ENCODE measurements around the gene EFL1.

The EFL1 gene

DNA sequence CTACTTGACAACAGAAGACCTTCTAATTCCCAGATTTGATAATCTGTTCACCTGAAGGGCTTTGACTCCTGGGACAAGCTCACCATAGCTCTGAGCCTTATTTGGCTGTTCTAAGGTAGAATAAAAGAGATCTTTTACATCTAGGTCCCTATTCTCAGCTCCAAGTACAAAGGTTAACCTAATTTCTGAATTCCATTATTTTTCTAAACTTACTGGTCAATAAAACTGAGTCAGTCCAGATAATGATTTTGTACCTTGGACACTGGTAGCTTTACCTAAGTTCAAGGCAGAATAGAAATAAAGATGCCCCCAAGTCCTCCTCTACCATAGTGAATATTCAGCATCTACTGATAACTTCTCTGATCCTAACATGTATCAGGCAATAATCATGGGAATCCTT is 135.0 kb downstream of the EFL1 start (continued):
- no peak for TF ChIP-seq GLI2 (tag by site-specific recombination; IDR thresholded peaks at IDR 0.05; ENCODE audit: borderline replicate concordance, low read depth)

DNA sequence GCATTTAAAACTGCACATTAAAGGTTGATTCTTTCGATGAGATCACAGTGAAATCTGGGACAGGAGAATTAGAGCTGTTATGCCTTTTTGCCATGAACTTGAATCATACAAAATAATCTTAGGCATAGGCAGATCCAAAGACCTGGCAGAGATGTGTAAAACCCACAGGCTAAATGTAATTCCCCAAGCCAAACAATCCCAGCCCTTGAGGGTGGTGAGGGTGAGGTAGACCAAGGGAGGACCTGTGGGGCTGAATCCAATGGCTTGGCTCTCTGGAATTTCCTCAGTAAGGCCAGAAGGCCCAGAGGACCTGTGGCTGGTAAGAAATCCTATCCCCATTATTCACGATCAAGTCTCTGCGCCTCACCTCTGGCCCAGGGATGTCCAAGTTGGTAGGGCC is 136.2 kb downstream of the EFL1 start:
- H3K4me3 ChIP-seq (ENCODE audit: low read depth, low read length): no peak overlapping the region
- H3K4me1 ChIP-seq (ENCODE audit: control insufficient read depth, insufficient read depth, low read length): peaks cover 18% of the 10 kb centered on the region
- H3K9me3 ChIP-seq (ENCODE audit: control insufficient read depth, insufficient read depth, low read depth, low read length): no peaks in the 10 kb centered on the region
- H3K27ac ChIP-seq (ENCODE audit: extremely low read depth, low read depth, low read length): no peak overlapping the region
- ChIA-PET POLR2A (no interaction called here), CTCF (interaction anchor here (0.7 to 1.8 kb wide), 2 partner anchors 18 to 72 kb away, joined by 3 to 4 read pairs; no protein-coding TSS in a partner anchor)
- H3K36me3 ChIP-seq (ENCODE audit: control insufficient read depth in 2 of 2, insufficient read depth in 1 of 2, low read length in 2 of 2): peaks cover 0 to 4% of the 10 kb centered on the region in 2 experiments; a peak in 2 of 3 replicates
- no peak for TF ChIP-seq GLI2 (tag by site-specific recombination; IDR thresholded peaks at IDR 0.05; ENCODE audit: borderline replicate concordance, low read depth)
- TF ChIP-seq, protein P1, sequence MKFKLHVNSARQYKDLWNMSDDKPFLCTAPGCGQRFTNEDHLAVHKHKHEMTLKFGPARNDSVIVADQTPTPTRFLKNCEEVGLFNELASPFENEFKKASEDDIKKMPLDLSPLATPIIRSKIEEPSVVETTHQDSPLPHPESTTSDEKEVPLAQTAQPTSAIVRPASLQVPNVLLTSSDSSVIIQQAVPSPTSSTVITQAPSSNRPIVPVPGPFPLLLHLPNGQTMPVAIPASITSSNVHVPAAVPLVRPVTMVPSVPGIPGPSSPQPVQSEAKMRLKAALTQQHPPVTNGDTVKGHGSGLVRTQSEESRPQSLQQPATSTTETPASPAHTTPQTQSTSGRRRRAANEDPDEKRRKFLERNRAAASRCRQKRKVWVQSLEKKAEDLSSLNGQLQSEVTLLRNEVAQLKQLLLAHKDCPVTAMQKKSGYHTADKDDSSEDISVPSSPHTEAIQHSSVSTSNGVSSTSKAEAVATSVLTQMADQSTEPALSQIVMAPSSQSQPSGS (tag by site-specific recombination; IDR thresholded peaks at IDR 0.05; ENCODE audit: low read depth): no peak
- TF ChIP-seq ZNF155 (tag by site-specific recombination; IDR thresholded peaks at IDR 0.05): no peak
- TF ChIP-seq, protein P2, sequence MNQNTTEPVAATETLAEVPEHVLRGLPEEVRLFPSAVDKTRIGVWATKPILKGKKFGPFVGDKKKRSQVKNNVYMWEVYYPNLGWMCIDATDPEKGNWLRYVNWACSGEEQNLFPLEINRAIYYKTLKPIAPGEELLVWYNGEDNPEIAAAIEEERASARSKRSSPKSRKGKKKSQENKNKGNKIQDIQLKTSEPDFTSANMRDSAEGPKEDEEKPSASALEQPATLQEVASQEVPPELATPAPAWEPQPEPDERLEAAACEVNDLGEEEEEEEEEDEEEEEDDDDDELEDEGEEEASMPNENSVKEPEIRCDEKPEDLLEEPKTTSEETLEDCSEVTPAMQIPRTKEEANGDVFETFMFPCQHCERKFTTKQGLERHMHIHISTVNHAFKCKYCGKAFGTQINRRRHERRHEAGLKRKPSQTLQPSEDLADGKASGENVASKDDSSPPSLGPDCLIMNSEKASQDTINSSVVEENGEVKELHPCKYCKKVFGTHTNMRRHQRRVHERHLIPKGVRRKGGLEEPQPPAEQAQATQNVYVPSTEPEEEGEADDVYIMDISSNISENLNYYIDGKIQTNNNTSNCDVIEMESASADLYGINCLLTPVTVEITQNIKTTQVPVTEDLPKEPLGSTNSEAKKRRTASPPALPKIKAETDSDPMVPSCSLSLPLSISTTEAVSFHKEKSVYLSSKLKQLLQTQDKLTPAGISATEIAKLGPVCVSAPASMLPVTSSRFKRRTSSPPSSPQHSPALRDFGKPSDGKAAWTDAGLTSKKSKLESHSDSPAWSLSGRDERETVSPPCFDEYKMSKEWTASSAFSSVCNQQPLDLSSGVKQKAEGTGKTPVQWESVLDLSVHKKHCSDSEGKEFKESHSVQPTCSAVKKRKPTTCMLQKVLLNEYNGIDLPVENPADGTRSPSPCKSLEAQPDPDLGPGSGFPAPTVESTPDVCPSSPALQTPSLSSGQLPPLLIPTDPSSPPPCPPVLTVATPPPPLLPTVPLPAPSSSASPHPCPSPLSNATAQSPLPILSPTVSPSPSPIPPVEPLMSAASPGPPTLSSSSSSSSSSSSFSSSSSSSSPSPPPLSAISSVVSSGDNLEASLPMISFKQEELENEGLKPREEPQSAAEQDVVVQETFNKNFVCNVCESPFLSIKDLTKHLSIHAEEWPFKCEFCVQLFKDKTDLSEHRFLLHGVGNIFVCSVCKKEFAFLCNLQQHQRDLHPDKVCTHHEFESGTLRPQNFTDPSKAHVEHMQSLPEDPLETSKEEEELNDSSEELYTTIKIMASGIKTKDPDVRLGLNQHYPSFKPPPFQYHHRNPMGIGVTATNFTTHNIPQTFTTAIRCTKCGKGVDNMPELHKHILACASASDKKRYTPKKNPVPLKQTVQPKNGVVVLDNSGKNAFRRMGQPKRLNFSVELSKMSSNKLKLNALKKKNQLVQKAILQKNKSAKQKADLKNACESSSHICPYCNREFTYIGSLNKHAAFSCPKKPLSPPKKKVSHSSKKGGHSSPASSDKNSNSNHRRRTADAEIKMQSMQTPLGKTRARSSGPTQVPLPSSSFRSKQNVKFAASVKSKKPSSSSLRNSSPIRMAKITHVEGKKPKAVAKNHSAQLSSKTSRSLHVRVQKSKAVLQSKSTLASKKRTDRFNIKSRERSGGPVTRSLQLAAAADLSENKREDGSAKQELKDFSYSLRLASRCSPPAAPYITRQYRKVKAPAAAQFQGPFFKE (tag by site-specific recombination; IDR thresholded peaks at IDR 0.05; ENCODE audit: borderline replicate concordance): no peak
- TF ChIP-seq ZNF335 (tag by site-specific recombination; conservative IDR thresholded peaks at IDR 0.05): no peak
- no peak for TF ChIP-seq TCF7L2 (IDR thresholded peaks at IDR 0.05; ENCODE audit: borderline replicate concordance, low read depth, low read length)
- no peak for TF ChIP-seq ZNF157 (tag by site-specific recombination; IDR thresholded peaks at IDR 0.05)
- no peak for TF ChIP-seq WT1 (tag by site-specific recombination; IDR thresholded peaks at IDR 0.05)
- TF ChIP-seq ZNF549 (tag by site-specific recombination; IDR thresholded peaks at IDR 0.05): no peak
- no peak for TF ChIP-seq KLF1 (tag by site-specific recombination; IDR thresholded peaks at IDR 0.05)
- TF ChIP-seq ZNF248 (tag by site-specific recombination; IDR thresholded peaks at IDR 0.05): no peak
- TF ChIP-seq ZNF473 (tag by site-specific recombination; IDR thresholded peaks at IDR 0.05): no peak
- TF ChIP-seq MEIS1 (CRISPR knock-in tag; IDR thresholded peaks at IDR 0.05; ENCODE audit: borderline replicate concordance): no peak
- TF ChIP-seq, protein P3, sequence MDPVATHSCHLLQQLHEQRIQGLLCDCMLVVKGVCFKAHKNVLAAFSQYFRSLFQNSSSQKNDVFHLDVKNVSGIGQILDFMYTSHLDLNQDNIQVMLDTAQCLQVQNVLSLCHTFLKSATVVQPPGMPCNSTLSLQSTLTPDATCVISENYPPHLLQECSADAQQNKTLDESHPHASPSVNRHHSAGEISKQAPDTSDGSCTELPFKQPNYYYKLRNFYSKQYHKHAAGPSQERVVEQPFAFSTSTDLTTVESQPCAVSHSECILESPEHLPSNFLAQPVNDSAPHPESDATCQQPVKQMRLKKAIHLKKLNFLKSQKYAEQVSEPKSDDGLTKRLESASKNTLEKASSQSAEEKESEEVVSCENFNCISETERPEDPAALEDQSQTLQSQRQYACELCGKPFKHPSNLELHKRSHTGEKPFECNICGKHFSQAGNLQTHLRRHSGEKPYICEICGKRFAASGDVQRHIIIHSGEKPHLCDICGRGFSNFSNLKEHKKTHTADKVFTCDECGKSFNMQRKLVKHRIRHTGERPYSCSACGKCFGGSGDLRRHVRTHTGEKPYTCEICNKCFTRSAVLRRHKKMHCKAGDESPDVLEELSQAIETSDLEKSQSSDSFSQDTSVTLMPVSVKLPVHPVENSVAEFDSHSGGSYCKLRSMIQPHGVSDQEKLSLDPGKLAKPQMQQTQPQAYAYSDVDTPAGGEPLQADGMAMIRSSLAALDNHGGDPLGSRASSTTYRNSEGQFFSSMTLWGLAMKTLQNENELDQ (tag by site-specific recombination; IDR thresholded peaks at IDR 0.05; ENCODE audit: low read depth): no peak
- no peak for TF ChIP-seq ZNF558 (tag by site-specific recombination; IDR thresholded peaks at IDR 0.05)
- no peak for TF ChIP-seq ZNF624 (tag by site-specific recombination; IDR thresholded peaks at IDR 0.05)
- TF ChIP-seq, protein P4, sequence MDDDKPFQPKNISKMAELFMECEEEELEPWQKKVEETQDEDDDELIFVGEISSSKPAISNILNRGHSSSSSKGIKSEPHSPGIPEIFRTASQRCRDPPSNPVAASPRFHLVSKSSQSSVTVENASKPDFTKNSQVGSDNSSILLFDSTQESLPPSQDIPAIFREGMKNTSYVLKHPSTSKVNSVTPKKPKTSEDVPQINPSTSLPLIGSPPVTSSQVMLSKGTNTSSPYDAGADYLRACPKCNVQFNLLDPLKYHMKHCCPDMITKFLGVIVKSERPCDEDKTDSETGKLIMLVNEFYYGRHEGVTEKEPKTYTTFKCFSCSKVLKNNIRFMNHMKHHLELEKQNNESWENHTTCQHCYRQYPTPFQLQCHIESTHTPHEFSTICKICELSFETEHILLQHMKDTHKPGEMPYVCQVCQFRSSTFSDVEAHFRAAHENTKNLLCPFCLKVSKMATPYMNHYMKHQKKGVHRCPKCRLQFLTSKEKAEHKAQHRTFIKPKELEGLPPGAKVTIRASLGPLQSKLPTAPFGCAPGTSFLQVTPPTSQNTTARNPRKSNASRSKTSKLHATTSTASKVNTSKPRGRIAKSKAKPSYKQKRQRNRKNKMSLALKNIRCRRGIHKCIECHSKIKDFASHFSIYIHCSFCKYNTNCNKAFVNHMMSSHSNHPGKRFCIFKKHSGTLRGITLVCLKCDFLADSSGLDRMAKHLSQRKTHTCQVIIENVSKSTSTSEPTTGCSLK (tag by site-specific recombination; IDR thresholded peaks at IDR 0.05): no peak
- TF ChIP-seq ZNF621 (tag by site-specific recombination; IDR thresholded peaks at IDR 0.05): no peak
- TF ChIP-seq GFI1B (tag by site-specific recombination; IDR thresholded peaks at IDR 0.05): no peak
- no peak for TF ChIP-seq ZNF394 (tag by site-specific recombination; IDR thresholded peaks at IDR 0.05; ENCODE audit: borderline replicate concordance)
